Heart right ventricle (tissue), 16 donors: ENCODE data around the gene MVK. TPM values are rescaled to one million over a fixed set of nuclear protein-coding genes. Genes with fewer than 3 reads are reported as not detected.

Experiments
- ATAC-seq, 8 donors: fragments of 200-7000 bp; cut with Tn5 transposase; one replicate each; pipeline ENCODE4 v1.9.1; 2020; ENCODE audit warnings: mild to moderate bottlenecking in 8 of 8, moderate library complexity in 8 of 8, moderate number of reproducible peaks in 1 of 8
- DNase-seq, 2 donors: peaks; one replicate each; pipeline ENCODE4 v3.0.0-alpha.2; 2020
- H3K27ac ChIP-seq, 10 donors: fragments of 200-600 bp; sonication (generic) in 2 of 10; one replicate each; pipeline versions ENCODE4 v1.5.0 to v1.8.0; 2020 to 2022; ENCODE audit warnings: mild to moderate bottlenecking in 3 of 10
- H3K27me3 ChIP-seq, 7 donors: fragments of 200-600 bp; one replicate each; pipeline ENCODE4 v1.8.0; 2021 to 2022; ENCODE audit warnings: mild to moderate bottlenecking in 2 of 7
- H3K36me3 ChIP-seq, 9 donors: fragments of 200-600 bp; sonication (generic) in 1 of 9; one replicate each; pipeline versions ENCODE4 v1.5.0 to v1.8.0; 2020 to 2022; ENCODE audit warnings: mild to moderate bottlenecking in 2 of 9
- H3K4me1 ChIP-seq, 9 donors: fragments of 200-600 bp; sonication (generic) in 1 of 9; one replicate each; pipeline versions ENCODE4 v1.5.0 to v1.8.0; 2020 to 2022; ENCODE audit warnings: mild to moderate bottlenecking in 4 of 9
- H3K4me3 ChIP-seq, 10 donors: fragments of 200-600 bp; sonication (generic) in 2 of 10; one replicate each; pipeline versions ENCODE4 v1.5.0 to v1.8.0; 2020 to 2022; ENCODE audit warnings: mild to moderate bottlenecking in 7 of 10, moderate library complexity in 2 of 10
- H3K9me3 ChIP-seq, 11 donors: fragments of 200-600 bp in 10 of 11; sonication (generic) in 2 of 11; one replicate each; pipeline versions ENCODE4 v1.5.0 to v1.8.0; 2013 to 2022; ENCODE audit warnings: mild to moderate bottlenecking in 2 of 11, control low read depth in 1 of 11, moderate library complexity in 1 of 11
- WGBS, 2 donors: extraction: QIAGEN DNeasy Blood & Tissue Kit; methylation state at CpG; one replicate each; pipeline ENCODE4 v1.1.7; 2013; ENCODE audit warnings: inconsistent platforms in 1 of 2; 5-methylcytosine and 5-hydroxymethylcytosine counted together
- intact Hi-C, 10 donors: fragments of 100-400 bp; cut with DNase I; formaldehyde crosslinking; loops; one replicate each; pipeline versions ENCODE4 v1.11.1 to v1.14.2; 2022
- polyA plus RNA-seq, 2 donors: library from polyadenylated mRNA; stranded (reverse); fragments of 200-250 nt; gene quantifications; one replicate each; pipeline ENCODE4 v1.2.3, GENCODE V29; 2013
- total RNA-seq, 10 donors: library from RNA; stranded (reverse); fragmentation: NEBNext Ultra II Directional in 3 of 10; extraction: Animal tissue kit (Norgen Biotek cat#: 25700) in 3 of 10; gene quantifications; one replicate each; pipeline versions ENCODE4 v1.2.1 to v1.2.4, GENCODE V29; 2021 to 2023
- TF ChIP-seq, protein P1 (sequence below), 9 donors: fragments of 200-600 bp; sonication (generic) in 2 of 9; IDR thresholded peaks; one replicate each; pipeline versions ENCODE4 v1.5.0 to v1.8.0; 2021 to 2022; ENCODE audit warnings: antibody characterized with exemption in 9 of 9, mild to moderate bottlenecking in 5 of 9, moderate library complexity in 1 of 9
- donor health status: Arrhythmogenic right ventricular cardiomyopathy.
- donor health status: ischemic (EF 13 %, LVEDD 7.1; RV severe dilation, severe dysfunction).
- donor health status: healthy with polysubstance abuse.
- donor health status: DM: no; HTN: yes; CAD: no.
- donor health status: DM: no; HTN: no; CAD: no.
- donor health status: ischemic (EF 25% LVEDD 6.9; RV normal size, moderate dysfunction).
- donor health status: ischemic (EF 25% LVEDD 5.7; RV mildly dilated, moderate dysfunction).
- donor health status: healthy.
- donor health status: DM: yes; HTN: yes; CAD: no.
- donor health status: Ischemic cardiomyopathy.
- donor health status: ischemic (EF 35%, LVEDD 5.7; RV mildly dilated, moderate dysfunction).
- donor health status: nonischemic (EF 11% LVEDD 7.7; RV severe dilation, severe dysfunction).
- donor health status: DM: yes; HTN: yes; CAD: no.
- donor health status: PGD.
- donor health status: ischemic (EF 29% LVEDD 5.4; RV normal size, mild dysfunction).
- donor health status: nonischemic (EF 23%, LVEDD 6.1; RV moderate dilation, normal function).

Gene MVK
- total and polyA plus RNA-seq, 12 donors: 7.9 to 18.1 (median 9.3) TPM

DNA sequence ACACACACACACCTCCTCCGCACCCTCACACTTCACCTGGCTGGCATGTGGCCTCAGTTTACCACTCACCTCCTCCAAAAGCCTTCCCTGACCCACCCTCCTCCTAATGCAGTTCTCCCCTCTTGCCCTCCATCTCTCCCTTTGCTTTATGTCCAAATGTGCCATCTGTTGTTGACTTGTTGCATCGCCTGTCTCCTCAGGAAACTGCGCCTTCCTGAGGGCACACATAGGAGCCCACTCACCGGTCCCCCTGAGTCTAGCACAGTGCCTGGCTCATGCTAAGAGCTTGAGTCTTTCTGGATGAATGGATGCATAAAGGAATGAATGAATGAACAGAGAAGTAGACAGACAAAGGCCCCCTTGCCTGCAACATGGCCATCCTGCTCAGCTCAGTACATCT lies 34.0 kb downstream of the MVK start:
- whole genome bisulfite sequencing, 2 donors: 89 to 90% methylated on average over 4 of the region's 4 CpGs
- no peak for ATAC-seq
- Histone ChIP-seq H3K27me3 (peaks cover 0 to 29% (median 22%) of the 10 kb centered on the region in 7 donors), H3K9me3 (no peaks in the 10 kb centered on the region), H3K27ac (no peak overlapping the region), H3K36me3 (no peaks in the 10 kb centered on the region), H3K4me3 (no peak overlapping the region), H3K4me1 (peaks cover 0 to 18% (median 10%) of the 10 kb centered on the region in 9 donors)
- intact Hi-C loops: loop anchor here in 1 of 10 donors (10.0 kb wide), 1 partner anchor 183 kb away; no protein-coding TSS in a partner anchor
- TF ChIP-seq, protein P1, sequence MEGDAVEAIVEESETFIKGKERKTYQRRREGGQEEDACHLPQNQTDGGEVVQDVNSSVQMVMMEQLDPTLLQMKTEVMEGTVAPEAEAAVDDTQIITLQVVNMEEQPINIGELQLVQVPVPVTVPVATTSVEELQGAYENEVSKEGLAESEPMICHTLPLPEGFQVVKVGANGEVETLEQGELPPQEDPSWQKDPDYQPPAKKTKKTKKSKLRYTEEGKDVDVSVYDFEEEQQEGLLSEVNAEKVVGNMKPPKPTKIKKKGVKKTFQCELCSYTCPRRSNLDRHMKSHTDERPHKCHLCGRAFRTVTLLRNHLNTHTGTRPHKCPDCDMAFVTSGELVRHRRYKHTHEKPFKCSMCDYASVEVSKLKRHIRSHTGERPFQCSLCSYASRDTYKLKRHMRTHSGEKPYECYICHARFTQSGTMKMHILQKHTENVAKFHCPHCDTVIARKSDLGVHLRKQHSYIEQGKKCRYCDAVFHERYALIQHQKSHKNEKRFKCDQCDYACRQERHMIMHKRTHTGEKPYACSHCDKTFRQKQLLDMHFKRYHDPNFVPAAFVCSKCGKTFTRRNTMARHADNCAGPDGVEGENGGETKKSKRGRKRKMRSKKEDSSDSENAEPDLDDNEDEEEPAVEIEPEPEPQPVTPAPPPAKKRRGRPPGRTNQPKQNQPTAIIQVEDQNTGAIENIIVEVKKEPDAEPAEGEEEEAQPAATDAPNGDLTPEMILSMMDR (IDR thresholded peaks at IDR 0.05): no peak
- no peak for DNase-seq

DNA sequence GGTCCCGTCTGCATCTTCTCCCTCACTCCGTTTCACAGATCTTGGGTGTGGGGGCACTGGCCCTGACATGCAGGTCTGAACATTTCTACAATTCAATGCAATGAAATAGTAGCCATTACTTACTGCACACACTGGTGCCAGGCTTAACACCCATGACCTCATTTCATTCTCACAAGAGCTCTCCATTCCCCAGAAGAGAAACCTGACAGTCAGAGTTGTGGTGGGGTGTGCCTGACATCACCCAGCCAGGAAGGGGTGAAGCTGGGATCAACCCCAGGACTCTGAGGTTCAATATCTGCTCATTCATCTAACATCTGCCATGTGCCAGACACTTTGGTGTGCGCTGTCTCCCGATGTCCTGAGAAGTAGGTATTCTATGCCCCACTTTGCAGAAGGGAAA lies 34.7 kb downstream of the MVK start:
- no peak overlapping the region for H3K4me3 ChIP-seq
- TF ChIP-seq, protein P1 (IDR thresholded peaks at IDR 0.05): no peak
- no peak for ATAC-seq
- H3K4me1 ChIP-seq: peaks cover 0 to 18% (median 10%) of the 10 kb centered on the region in 9 donors
- H3K27ac ChIP-seq: no peak overlapping the region
- intact Hi-C loops: loop anchor here in 1 of 10 donors (10.0 kb wide), 1 partner anchor 183 kb away; no protein-coding TSS in a partner anchor
- 79 to 89% methylated on average over 4 of the region's 4 CpGs for WGBS, 2 donors
- no peak for DNase-seq
- peaks cover 0 to 35% (median 22%) of the 10 kb centered on the region in 7 donors for H3K27me3 ChIP-seq
- H3K36me3 ChIP-seq: no peaks in the 10 kb centered on the region
- no peaks in the 10 kb centered on the region for H3K9me3 ChIP-seq

DNA sequence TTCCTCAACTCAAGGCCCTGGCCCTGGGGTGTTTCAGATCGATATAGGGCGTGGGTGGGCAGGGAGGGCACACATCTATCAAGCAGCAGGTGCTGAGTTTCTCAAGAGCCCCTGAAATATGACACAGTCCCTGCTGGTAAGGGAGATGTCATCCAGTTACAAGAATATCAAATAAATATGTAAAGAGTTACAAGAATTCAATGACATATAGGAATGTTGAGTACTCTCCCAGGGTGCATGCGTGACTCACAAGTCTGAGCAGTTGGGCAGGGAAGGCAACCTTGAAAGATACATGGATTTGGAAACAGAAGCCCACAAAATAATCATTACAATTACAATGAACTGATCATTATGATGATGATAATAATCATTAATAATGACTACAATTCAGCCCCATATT lies 35.2 kb downstream of the MVK start:
- TF ChIP-seq, protein P1 (IDR thresholded peaks at IDR 0.05): no peak

DNA sequence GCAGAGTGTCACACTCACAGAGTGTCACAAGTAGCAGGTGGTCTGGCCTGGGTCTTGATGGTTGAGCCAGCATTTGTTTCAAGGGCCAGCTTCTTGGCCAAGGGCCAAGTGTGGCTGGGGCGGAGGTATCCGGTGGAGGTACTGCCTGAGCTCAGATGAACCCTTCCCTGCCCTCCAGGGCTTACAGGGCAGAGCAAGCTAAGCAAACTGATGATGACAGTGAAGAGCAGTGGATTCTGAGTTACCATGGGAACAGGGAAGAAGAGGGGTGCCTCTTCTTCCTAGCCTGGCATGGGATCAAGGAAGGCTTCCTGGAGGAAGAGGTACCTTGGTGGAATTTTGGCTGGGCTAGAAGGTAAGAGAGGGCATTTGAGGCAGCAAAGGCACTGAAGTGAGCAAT lies 35.7 kb downstream of the MVK start:
- intact Hi-C loops: loop anchor here in 1 of 10 donors (10.0 kb wide), 1 partner anchor 185 kb away; no protein-coding TSS in a partner anchor
- TF ChIP-seq, protein P1 (IDR thresholded peaks at IDR 0.05): no peak
- DNase-seq (no peak), ATAC-seq (no peak)
- 47 to 55% methylated on average over 2 of the region's 2 CpGs for WGBS, 2 donors
- Histone ChIP-seq H3K27ac (no peak overlapping the region), H3K4me1 (peaks cover 0 to 18% (median 10%) of the 10 kb centered on the region in 9 donors), H3K9me3 (no peaks in the 10 kb centered on the region), H3K36me3 (no peaks in the 10 kb centered on the region), H3K4me3 (no peak overlapping the region), H3K27me3 (peaks cover 0 to 44% (median 22%) of the 10 kb centered on the region in 7 donors)

More for the DNA sequence above, 35.2 kb downstream of the MVK start:
- H3K4me1 ChIP-seq: peaks cover 0 to 18% (median 10%) of the 10 kb centered on the region in 9 donors
- H3K4me3 ChIP-seq: no peak overlapping the region
- intact Hi-C loops: loop anchor here in 1 of 10 donors (10.0 kb wide), 1 partner anchor 184 kb away; no protein-coding TSS in a partner anchor
- WGBS, 2 donors: 91 to 95% methylated on average over 3 of the region's 3 CpGs
- no peaks in the 10 kb centered on the region for H3K36me3 ChIP-seq
- DNase-seq (no peak), ATAC-seq (no peak)
- peaks cover 0 to 39% (median 22%) of the 10 kb centered on the region in 7 donors for H3K27me3 ChIP-seq
- no peaks in the 10 kb centered on the region for H3K9me3 ChIP-seq
- no peak overlapping the region for H3K27ac ChIP-seq
